Measurements from ENCODE around the gene LINC00305. TPM values are rescaled to one million over a fixed set of nuclear protein-coding genes. Genes with fewer than 3 reads are reported as not detected.
A peak's percentile ranks its signal among the peaks of the same experiment; 100 is the strongest.

LINC00305 gene
- total RNA-seq, 3 donors from 2014 or later: not detected

- DNase-seq (ENCODE audit: low spot score in 2 of 2): no peak
- Histone ChIP-seq H3K4me1 (no peaks in the 10 kb centered on the region), H3K9me3 (no peaks in the 10 kb centered on the region), H3K36me3 (no peaks in the 10 kb centered on the region), H3K27me3 (no peaks in the 10 kb centered on the region), H3K4me3 (no peak overlapping the region), H3K27ac (no peak overlapping the region)
- TF ChIP-seq POLR2AphosphoS5 (IDR thresholded peaks at IDR 0.05): no peak
- intact Hi-C loops (cut with DNase I; ENCODE audit: low total_unique reads): no loop called here
Measured at GRCh38 chr18:64052772-64053171, 96.1 kb downstream of the LINC00305 start.

DNA sequence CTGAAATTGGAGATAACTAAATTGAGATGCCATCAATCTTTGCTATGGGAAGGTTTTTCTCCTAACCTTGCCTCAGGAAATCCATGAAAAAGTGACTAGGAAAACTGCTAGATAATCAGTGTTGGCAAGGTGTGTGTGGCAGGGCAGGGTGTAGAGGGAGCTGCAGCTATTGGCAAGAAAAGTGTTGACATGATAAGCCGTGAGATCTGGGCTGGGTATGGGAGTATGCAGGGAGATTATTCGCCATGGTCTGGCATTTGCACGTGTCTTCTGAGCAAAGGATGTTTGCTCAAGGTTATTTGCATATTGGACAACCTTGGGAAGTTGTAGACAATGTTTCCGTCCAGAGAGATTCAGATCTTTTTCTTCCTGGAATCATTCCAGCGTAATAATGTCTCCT, 104.3 kb downstream of the LINC00305 start:
- H3K4me3 ChIP-seq: no peak overlapping the region
- H3K9me3 ChIP-seq: peaks cover 4 to 10% of the 10 kb centered on the region in 2 donors
- DNase-seq (ENCODE audit: low spot score in 2 of 2): no peak
- H3K36me3 ChIP-seq: no peaks in the 10 kb centered on the region
- H3K27me3 ChIP-seq: peaks cover 0 to 6% of the 10 kb centered on the region in 2 donors
- no peaks in the 10 kb centered on the region for H3K4me1 ChIP-seq
- H3K27ac ChIP-seq: no peak overlapping the region
- intact Hi-C loops (cut with DNase I; ENCODE audit: low total_unique reads): no loop called here
- no peak for TF ChIP-seq POLR2AphosphoS5 (IDR thresholded peaks at IDR 0.05)
- TF ChIP-seq POLR2A (IDR thresholded peaks at IDR 0.05): no peak
- TF ChIP-seq CTCF (IDR thresholded peaks at IDR 0.05): no peak

- Histone ChIP-seq H3K9me3 (peaks cover 4 to 10% of the 10 kb centered on the region in 2 donors), H3K36me3 (no peaks in the 10 kb centered on the region), H3K27me3 (peaks cover 0 to 6% of the 10 kb centered on the region in 2 donors), H3K4me1 (no peaks in the 10 kb centered on the region), H3K27ac (no peak overlapping the region), H3K4me3 (no peak overlapping the region)
- TF ChIP-seq CTCF (IDR thresholded peaks at IDR 0.05) (no peak), POLR2A (IDR thresholded peaks at IDR 0.05) (no peak), POLR2AphosphoS5 (IDR thresholded peaks at IDR 0.05) (no peak)
- intact Hi-C loops (cut with DNase I; ENCODE audit: low total_unique reads): no loop called here
- no peak for DNase-seq (ENCODE audit: low spot score in 2 of 2)
Measured at GRCh38 chr18:64042728-64043358, 106.0 kb downstream of the LINC00305 start.

- H3K4me1 ChIP-seq: no peaks in the 10 kb centered on the region
- no peak overlapping the region for H3K27ac ChIP-seq
- no peak for DNase-seq (ENCODE audit: low spot score in 2 of 2)
- H3K4me3 ChIP-seq: no peak overlapping the region
- peaks cover 3 to 5% of the 10 kb centered on the region in 2 donors for H3K9me3 ChIP-seq
- no peak for TF ChIP-seq POLR2AphosphoS5 (IDR thresholded peaks at IDR 0.05)
- TF ChIP-seq POLR2A (IDR thresholded peaks at IDR 0.05): no peak
- peak in 2 of 3 donors; percentile 11 to 34 for TF ChIP-seq CTCF (IDR thresholded peaks at IDR 0.05)
- no peaks in the 10 kb centered on the region for H3K36me3 ChIP-seq
- H3K27me3 ChIP-seq: peaks cover 0 to 6% of the 10 kb centered on the region in 2 donors
- intact Hi-C loops (cut with DNase I; ENCODE audit: low total_unique reads): no loop called here
Measured at GRCh38 chr18:64037812-64038414, 111.0 kb downstream of the LINC00305 start.

- H3K4me1 ChIP-seq: no peaks in the 10 kb centered on the region
- no peak overlapping the region for H3K27ac ChIP-seq
- no peaks in the 10 kb centered on the region for H3K27me3 ChIP-seq
- no peak for DNase-seq (ENCODE audit: low spot score in 2 of 2)
- intact Hi-C loops (cut with DNase I; ENCODE audit: low total_unique reads): no loop called here
- H3K36me3 ChIP-seq: no peaks in the 10 kb centered on the region
- no peak for TF ChIP-seq POLR2AphosphoS5 (IDR thresholded peaks at IDR 0.05)
- H3K4me3 ChIP-seq: no peak overlapping the region
- H3K9me3 ChIP-seq: no peaks in the 10 kb centered on the region
Measured at GRCh38 chr18:64032312-64032711, 116.6 kb downstream of the LINC00305 start.

DNA sequence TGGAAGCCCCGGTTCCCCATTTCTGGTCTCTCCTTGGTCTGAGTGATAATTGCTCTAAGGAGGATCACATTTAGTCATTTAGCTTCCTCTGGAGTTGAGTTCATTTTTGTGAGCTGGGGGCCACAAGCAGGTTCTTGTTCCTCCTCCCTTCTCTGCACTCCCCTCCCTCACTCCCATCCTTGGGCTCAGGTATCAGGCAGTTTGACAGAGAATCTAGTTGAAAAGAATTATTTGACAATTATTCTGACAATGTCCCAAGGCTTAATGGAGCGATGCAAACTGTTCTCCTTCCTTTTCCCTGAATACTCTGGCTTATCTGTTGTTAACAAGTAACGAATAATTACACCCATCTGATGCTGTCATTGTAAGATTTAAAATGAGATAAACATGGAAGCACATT, 117.5 kb downstream of the LINC00305 start:
- Histone ChIP-seq H3K4me3 (no peak overlapping the region), H3K9me3 (no peaks in the 10 kb centered on the region), H3K36me3 (no peaks in the 10 kb centered on the region), H3K4me1 (no peaks in the 10 kb centered on the region), H3K27ac (no peak overlapping the region), H3K27me3 (no peaks in the 10 kb centered on the region)
- no peak for TF ChIP-seq CTCF (IDR thresholded peaks at IDR 0.05)
- TF ChIP-seq POLR2A (IDR thresholded peaks at IDR 0.05): no peak
- TF ChIP-seq POLR2AphosphoS5 (IDR thresholded peaks at IDR 0.05): no peak
- intact Hi-C loops (cut with DNase I; ENCODE audit: low total_unique reads): no loop called here
- DNase-seq (ENCODE audit: low spot score in 2 of 2): no peak

Data from breast epithelium (tissue), 4 donors.